ENCODE results near the gene C11orf16.

Gene C11orf16

GRCh38 chr11:8926236-8926635 lies 6.5 kb downstream of the C11orf16 start:
- H3F3A ChIP-seq (ENCODE audit: insufficient read depth, low read length): no peaks in the 10 kb centered on the region
- TF ChIP-seq EZH2 (IDR thresholded peaks at IDR 0.05; ENCODE audit: borderline replicate concordance, low read length) (no peak), CTCF (IDR thresholded peaks at IDR 0.05; ENCODE audit: low read length) (no peak)
- no peak overlapping the region for H3K9ac ChIP-seq (ENCODE audit: low read length)

GRCh38 chr11:8925711-8926110 lies 7.0 kb downstream of the C11orf16 start:
- no peak overlapping the region for H3K4me2 ChIP-seq (ENCODE audit: low read length)
- H3K27ac ChIP-seq (ENCODE audit: low read depth, low read length, poor library complexity, severe bottlenecking): no peak overlapping the region
- H3K27me3 ChIP-seq (ENCODE audit: insufficient read depth, low read length): no peaks in the 10 kb centered on the region
- H2AFZ ChIP-seq (ENCODE audit: low read length): no peak overlapping the region
- no peak overlapping the region for H3K9ac ChIP-seq (ENCODE audit: low read length)
- H4K20me1 ChIP-seq (ENCODE audit: insufficient read depth, low read length): no peaks in the 10 kb centered on the region
- no peaks in the 10 kb centered on the region for H3K79me2 ChIP-seq (ENCODE audit: insufficient read depth, low read length)
- TF ChIP-seq EZH2 (IDR thresholded peaks at IDR 0.05; ENCODE audit: borderline replicate concordance, low read length): no peak
- no peak for TF ChIP-seq CTCF (IDR thresholded peaks at IDR 0.05; ENCODE audit: low read length)
- H3K9me2 ChIP-seq (ENCODE audit: low read depth, low read length): no peaks in the 10 kb centered on the region
- no peaks in the 10 kb centered on the region for H3F3A ChIP-seq (ENCODE audit: insufficient read depth, low read length)
- no peak overlapping the region for H3K4me3 ChIP-seq (ENCODE audit: low read depth, low read length, poor library complexity, severe bottlenecking)
- no peaks in the 10 kb centered on the region for H3K9me3 ChIP-seq (ENCODE audit: low read length)
- H3K4me1 ChIP-seq (ENCODE audit: insufficient read depth, low read length, severe bottlenecking): no peaks in the 10 kb centered on the region
- H3K36me3 ChIP-seq (ENCODE audit: insufficient read depth, low read length): no peaks in the 10 kb centered on the region

More at GRCh38 chr11:8926236-8926635, 6.5 kb downstream of the C11orf16 start:
- Histone ChIP-seq H2AFZ (ENCODE audit: low read length) (no peak overlapping the region), H3K9me3 (ENCODE audit: low read length) (no peaks in the 10 kb centered on the region), H3K79me2 (ENCODE audit: insufficient read depth, low read length) (no peaks in the 10 kb centered on the region), H3K36me3 (ENCODE audit: insufficient read depth, low read length) (no peaks in the 10 kb centered on the region), H3K27ac (ENCODE audit: low read depth, low read length, poor library complexity, severe bottlenecking) (no peak overlapping the region), H3K4me3 (ENCODE audit: low read depth, low read length, poor library complexity, severe bottlenecking) (no peak overlapping the region), H3K4me1 (ENCODE audit: insufficient read depth, low read length, severe bottlenecking) (no peaks in the 10 kb centered on the region), H4K20me1 (ENCODE audit: insufficient read depth, low read length) (no peaks in the 10 kb centered on the region), H3K9me2 (ENCODE audit: low read depth, low read length) (no peaks in the 10 kb centered on the region), H3K27me3 (ENCODE audit: insufficient read depth, low read length) (no peaks in the 10 kb centered on the region), H3K4me2 (ENCODE audit: low read length) (no peak overlapping the region)

GRCh38 chr11:8922691-8923090 lies 10.1 kb downstream of the C11orf16 start:
- Histone ChIP-seq H3K4me2 (ENCODE audit: low read length) (no peak overlapping the region), H3K9ac (ENCODE audit: low read length) (no peak overlapping the region), H3K27me3 (ENCODE audit: insufficient read depth, low read length) (no peaks in the 10 kb centered on the region), H3K27ac (ENCODE audit: low read depth, low read length, poor library complexity, severe bottlenecking) (no peak overlapping the region), H3K4me3 (ENCODE audit: low read depth, low read length, poor library complexity, severe bottlenecking) (no peak overlapping the region), H3K9me3 (ENCODE audit: low read length) (no peaks in the 10 kb centered on the region), H3K36me3 (ENCODE audit: insufficient read depth, low read length) (peaks cover 18% of the 10 kb centered on the region; the same call in 1 of the 2 replicates), H4K20me1 (ENCODE audit: insufficient read depth, low read length) (no peaks in the 10 kb centered on the region), H3K4me1 (ENCODE audit: insufficient read depth, low read length, severe bottlenecking) (no peaks in the 10 kb centered on the region), H3K9me2 (ENCODE audit: low read depth, low read length) (no peaks in the 10 kb centered on the region), H3K79me2 (ENCODE audit: insufficient read depth, low read length) (no peaks in the 10 kb centered on the region), H2AFZ (ENCODE audit: low read length) (no peak overlapping the region), H3F3A (ENCODE audit: insufficient read depth, low read length) (no peaks in the 10 kb centered on the region)
- no peak for TF ChIP-seq CTCF (IDR thresholded peaks at IDR 0.05; ENCODE audit: low read length)
- no peak for TF ChIP-seq EZH2 (IDR thresholded peaks at IDR 0.05; ENCODE audit: borderline replicate concordance, low read length)

Data from OCI-LY1 (cell line).